GM06990 (cell line): ENCODE measurements around the gene TRABD.
A peak's percentile ranks its signal among the peaks of the same experiment; 100 is the strongest.

ENCODE experiments used
- DNase-seq: peaks from one replicate; pipeline ENCODE4 v3.0.0-alpha.2; 2011; ENCODE audit not compliant: insufficient read length; ENCODE audit errors: extremely low read depth
- H3K27me3 ChIP-seq: replicated peaks from 2 replicates; pipeline ENCODE4 v1.6.0; 2011; ENCODE audit warnings: low read length; ENCODE audit not compliant: control insufficient read depth, insufficient read depth
- H3K36me3 ChIP-seq: 2 replicates; pipeline ENCODE4 v1.5.1; 2011; ENCODE audit warnings: low read length; ENCODE audit not compliant: control insufficient read depth, insufficient read depth
- H3K4me3 ChIP-seq: replicated peaks from 2 replicates; pipeline ENCODE4 v1.5.1; 2011; ENCODE audit warnings: low read depth, mild to moderate bottlenecking, control low read depth, low read length
- CTCF ChIP-seq: IDR thresholded peaks from 2 replicates; pipeline ENCODE4 v1.5.1; 2011; ENCODE audit warnings: low read length, control low read depth, mild to moderate bottlenecking, inconsistent platforms; ENCODE audit not compliant: insufficient read depth, poor library complexity, severe bottlenecking

Gene TRABD

GRCh38 chr22:50169181-50169759 is 16.4 kb upstream of the TRABD start:
- DNase-seq: no peak
- H3K4me3 ChIP-seq: no peak overlapping the region

GRCh38 chr22:50169774-50170341 is 15.9 kb upstream of the TRABD start:
- no peak for TF ChIP-seq CTCF
- Histone ChIP-seq H3K27me3 (no peaks in the 10 kb centered on the region), H3K4me3 (peak overlapping the region; percentile 45), H3K36me3 (no peaks in the 10 kb centered on the region)
- peak; percentile 41 for DNase-seq

More at GRCh38 chr22:50169181-50169759, 16.4 kb upstream of the TRABD start:
- no peaks in the 10 kb centered on the region for H3K27me3 ChIP-seq
- H3K36me3 ChIP-seq: no peaks in the 10 kb centered on the region
- no peak for TF ChIP-seq CTCF

GRCh38 chr22:50170453-50171318 is 15.0 kb upstream of the TRABD start, which contains the start of gene PANX2:
TSS of gene PANX2 (plus strand) at chr22:50170731. CDS start at chr22:50170731, 0 bp downstream.
- H3K36me3 ChIP-seq: no peaks in the 10 kb centered on the region
- H3K27me3 ChIP-seq: no peaks in the 10 kb centered on the region
- DNase-seq: no peak
- no peak for TF ChIP-seq CTCF
- peak within 1 kb of the TSS; percentile 45 for H3K4me3 ChIP-seq

GRCh38 chr22:50171319-50171964 is 14.3 kb upstream of the TRABD start:
- DNase-seq: peak; percentile 4
- Histone ChIP-seq H3K27me3 (no peaks in the 10 kb centered on the region), H3K4me3 (no peak overlapping the region), H3K36me3 (no peaks in the 10 kb centered on the region)
- no peak for TF ChIP-seq CTCF

DNA sequence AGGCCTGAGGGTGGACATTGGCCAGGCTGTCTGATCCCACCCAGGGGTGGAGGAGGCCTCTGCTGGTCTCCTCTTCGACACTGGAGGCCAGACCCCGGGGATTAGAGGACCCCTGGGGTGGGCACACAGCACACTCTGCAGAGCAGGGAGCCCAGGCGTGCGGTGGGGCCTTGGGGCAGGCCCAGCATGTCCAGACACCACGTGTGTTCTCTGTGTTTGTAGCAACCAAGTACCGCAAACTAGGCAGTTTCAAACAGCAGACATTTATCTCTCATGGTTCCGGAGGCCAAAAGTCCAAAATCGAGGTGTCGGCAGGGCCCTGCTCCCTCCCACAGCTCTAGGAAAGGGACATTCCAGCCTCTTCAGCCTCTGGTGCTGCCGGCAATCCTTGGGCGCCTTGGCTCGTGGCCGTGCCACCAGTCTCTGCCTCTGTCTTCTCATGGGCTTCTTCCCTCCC is 13.7 kb upstream of the TRABD start:
- no peak for TF ChIP-seq CTCF
- no peaks in the 10 kb centered on the region for H3K36me3 ChIP-seq
- no peaks in the 10 kb centered on the region for H3K27me3 ChIP-seq
- peak; percentile 8 for DNase-seq
- H3K4me3 ChIP-seq: no peak overlapping the region
